Measurements from ENCODE around the gene IFFO2. TPM values are rescaled to one million over a fixed set of nuclear protein-coding genes. Genes with fewer than 3 reads are reported as not detected.

The IFFO2 gene
- total and polyA plus RNA-seq, 9 donors, result 4.2 to 7.6 (median 6.7) TPM

GRCh38 chr1:18928406-18928805 lies 28.1 kb downstream of the IFFO2 start:
- Histone ChIP-seq H3K27ac (ENCODE audit: low read length) (no peak overlapping the region), H3K27me3 (ENCODE audit: control insufficient read depth, insufficient read depth, low read length) (peaks cover 2% of the 10 kb centered on the region), H3K36me3 (ENCODE audit: control insufficient read depth, insufficient read depth, low read length) (no peaks in the 10 kb centered on the region), H3K4me3 (ENCODE audit: low read length) (no peak overlapping the region), H3K4me1 (ENCODE audit: control insufficient read depth, insufficient read depth, low read length) (peaks cover 51% of the 10 kb centered on the region), H3K9me3 (replicated peaks; ENCODE audit: control insufficient read depth, low read depth, low read length) (no peaks in the 10 kb centered on the region)
- no peak for DNase-seq
- WGBS (ENCODE audit: insufficient coverage), result 61% methylated on average over 6 of the region's 8 CpGs

DNA sequence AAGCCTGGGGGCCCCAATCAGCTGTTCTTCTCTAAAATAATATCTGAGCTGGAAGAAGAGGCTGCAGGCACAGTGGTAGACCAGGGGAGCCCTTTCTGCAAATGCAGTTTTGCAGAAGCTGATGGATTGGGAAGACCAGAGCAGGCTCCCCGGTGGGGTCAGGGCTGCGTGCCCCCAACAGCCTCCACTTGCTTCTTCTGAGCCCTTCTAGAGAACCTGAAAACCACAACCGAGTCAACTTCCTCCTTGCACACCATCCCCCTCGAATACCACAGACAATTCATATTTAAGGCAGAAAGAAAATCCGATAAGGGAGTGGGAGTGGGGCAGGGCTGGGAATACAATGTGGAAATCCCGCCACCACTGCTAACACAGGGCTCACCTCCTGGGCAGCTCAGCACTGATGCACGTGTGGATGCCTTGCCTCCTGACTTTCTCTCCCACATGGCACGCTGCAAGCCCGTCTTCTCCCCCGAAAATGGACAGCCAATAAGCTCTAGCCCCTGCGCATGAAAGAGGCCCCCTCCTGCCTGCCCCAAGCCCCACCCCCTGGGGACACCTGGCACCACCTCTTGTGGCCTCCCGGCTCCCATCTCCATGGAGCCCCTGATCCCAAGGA lies 28.7 kb downstream of the IFFO2 start:
- no peak for DNase-seq
- no peaks in the 10 kb centered on the region for H3K9me3 ChIP-seq (replicated peaks; ENCODE audit: control insufficient read depth, low read depth, low read length)
- peak overlapping the region; percentile 88 for H3K27ac ChIP-seq (ENCODE audit: low read length)
- H3K27me3 ChIP-seq (ENCODE audit: control insufficient read depth, insufficient read depth, low read length), result peaks cover 2% of the 10 kb centered on the region
- H3K36me3 ChIP-seq (ENCODE audit: control insufficient read depth, insufficient read depth, low read length), result no peaks in the 10 kb centered on the region
- no peak overlapping the region for H3K4me3 ChIP-seq (ENCODE audit: low read length)
- 30% methylated on average over 6 of the region's 12 CpGs for WGBS (ENCODE audit: insufficient coverage)
- peaks cover 57% of the 10 kb centered on the region for H3K4me1 ChIP-seq (ENCODE audit: control insufficient read depth, insufficient read depth, low read length)

DNA sequence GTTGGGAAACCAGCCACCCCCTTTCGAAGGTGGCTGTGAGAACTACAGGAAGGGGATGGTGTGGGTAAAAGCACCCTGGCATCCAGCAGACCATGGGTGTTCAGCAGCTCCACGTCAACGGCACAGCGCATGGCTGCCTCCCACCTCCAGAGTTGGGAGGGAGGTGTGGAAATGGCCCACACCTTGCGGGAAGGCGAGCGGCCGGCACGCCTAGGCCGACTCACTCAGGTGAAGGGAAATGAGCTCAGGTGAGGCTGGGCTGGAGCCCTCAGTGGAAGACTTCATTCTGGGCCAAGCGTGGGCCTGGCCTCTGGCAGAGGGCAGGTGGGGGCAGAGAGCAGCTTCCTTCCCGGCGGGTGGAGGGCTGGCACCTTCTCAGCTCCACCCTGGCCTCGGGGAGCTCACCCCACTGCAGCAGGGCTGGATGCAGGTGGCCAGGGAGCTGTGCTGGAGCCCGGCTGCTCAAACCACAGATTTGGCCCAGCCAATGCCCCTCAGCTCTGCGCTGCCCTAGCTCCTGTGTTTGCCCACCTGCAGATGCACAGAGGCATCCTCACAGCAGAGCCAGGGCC lies 29.3 kb downstream of the IFFO2 start:
- Histone ChIP-seq H3K27ac (ENCODE audit: low read length) (peak overlapping the region; percentile 88), H3K27me3 (ENCODE audit: control insufficient read depth, insufficient read depth, low read length) (peaks cover 4% of the 10 kb centered on the region), H3K9me3 (replicated peaks; ENCODE audit: control insufficient read depth, low read depth, low read length) (no peaks in the 10 kb centered on the region), H3K4me3 (ENCODE audit: low read length) (no peak overlapping the region), H3K36me3 (ENCODE audit: control insufficient read depth, insufficient read depth, low read length) (no peaks in the 10 kb centered on the region), H3K4me1 (ENCODE audit: control insufficient read depth, insufficient read depth, low read length) (peaks cover 63% of the 10 kb centered on the region)
- DNase-seq, result no peak
- WGBS (ENCODE audit: insufficient coverage), result 76% methylated on average over 16 of the region's 16 CpGs

DNA sequence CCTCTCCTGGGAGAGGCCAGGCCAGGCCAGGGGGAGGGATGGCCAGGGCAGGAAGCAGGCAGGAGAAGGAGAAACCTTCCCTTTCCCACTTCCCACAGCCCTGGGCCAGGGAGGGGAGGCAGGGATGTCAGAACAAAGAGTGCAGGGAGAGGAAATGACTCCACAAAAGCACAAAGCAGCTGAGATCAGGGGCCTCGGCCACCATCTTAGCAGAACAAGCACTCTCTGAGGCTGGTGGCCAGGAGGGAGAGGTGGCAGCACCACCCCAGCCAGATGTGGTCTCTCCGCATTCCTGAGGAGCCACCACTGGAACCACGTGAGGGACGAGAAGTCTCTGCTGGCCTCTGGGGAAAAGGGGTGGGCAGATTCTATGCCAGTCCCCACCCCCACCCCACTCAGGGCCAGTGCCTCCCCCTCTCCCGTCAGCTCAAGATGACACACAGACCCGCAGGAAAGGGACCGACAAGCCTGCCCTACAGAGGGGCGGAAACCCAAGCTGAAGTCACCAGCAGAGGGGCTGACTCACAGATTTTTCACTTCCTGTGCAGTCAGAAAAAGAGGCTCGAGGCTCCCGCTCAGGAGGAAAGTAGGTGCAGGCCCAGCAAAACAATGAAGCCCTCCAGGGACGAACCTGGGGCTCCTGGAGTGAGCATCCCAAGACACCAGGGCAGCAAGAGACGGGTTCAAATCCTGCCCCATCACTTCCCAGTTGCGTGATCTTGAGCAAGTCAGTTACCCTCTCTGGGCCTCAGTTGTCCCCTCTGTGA lies 30.0 kb downstream of the IFFO2 start:
- no peak overlapping the region for H3K4me3 ChIP-seq (ENCODE audit: low read length)
- H3K9me3 ChIP-seq (replicated peaks; ENCODE audit: control insufficient read depth, low read depth, low read length), result no peaks in the 10 kb centered on the region
- WGBS (ENCODE audit: insufficient coverage), result 45% methylated on average over 7 of the region's 13 CpGs
- DNase-seq, result peak; percentile 75
- peak overlapping the region; percentile 88 for H3K27ac ChIP-seq (ENCODE audit: low read length)
- H3K27me3 ChIP-seq (ENCODE audit: control insufficient read depth, insufficient read depth, low read length), result peaks cover 4% of the 10 kb centered on the region
- no peaks in the 10 kb centered on the region for H3K36me3 ChIP-seq (ENCODE audit: control insufficient read depth, insufficient read depth, low read length)
- peaks cover 70% of the 10 kb centered on the region for H3K4me1 ChIP-seq (ENCODE audit: control insufficient read depth, insufficient read depth, low read length)

- peaks cover 4% of the 10 kb centered on the region for H3K27me3 ChIP-seq (ENCODE audit: control insufficient read depth, insufficient read depth, low read length)
- DNase-seq, result no peak
- peaks cover 70% of the 10 kb centered on the region for H3K4me1 ChIP-seq (ENCODE audit: control insufficient read depth, insufficient read depth, low read length)
- no peak overlapping the region for H3K4me3 ChIP-seq (ENCODE audit: low read length)
- no peak overlapping the region for H3K27ac ChIP-seq (ENCODE audit: low read length)
- no peaks in the 10 kb centered on the region for H3K9me3 ChIP-seq (replicated peaks; ENCODE audit: control insufficient read depth, low read depth, low read length)
- no peaks in the 10 kb centered on the region for H3K36me3 ChIP-seq (ENCODE audit: control insufficient read depth, insufficient read depth, low read length)
- 93% methylated on average over 5 of the region's 9 CpGs for WGBS (ENCODE audit: insufficient coverage)
Observed at GRCh38 chr1:18925279-18925678, 31.2 kb downstream of the IFFO2 start.

DNA sequence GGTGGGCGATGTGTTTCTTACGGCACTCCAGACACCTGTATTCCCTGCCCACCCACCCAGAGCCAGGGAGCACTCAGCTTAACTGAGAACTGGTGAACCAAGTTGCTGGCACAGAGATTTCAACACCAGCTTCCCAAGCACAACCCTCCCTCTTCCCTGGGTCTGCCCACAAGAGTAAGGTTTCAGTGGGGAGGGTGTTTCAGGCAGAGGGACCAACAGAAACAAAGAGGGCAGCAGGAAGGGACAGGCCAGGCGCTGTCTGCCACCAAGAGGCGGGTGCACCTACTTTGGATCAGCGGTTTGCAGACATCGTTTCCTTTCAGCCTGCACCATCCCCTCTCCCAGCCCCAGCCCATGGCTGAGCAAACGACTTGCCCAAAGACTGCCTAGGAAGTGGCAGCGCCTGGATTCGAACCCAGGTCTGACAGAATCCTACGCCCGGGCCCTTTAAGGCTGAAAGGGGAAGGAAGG lies 32.2 kb downstream of the IFFO2 start:
- H3K27ac ChIP-seq (ENCODE audit: low read length), result peak overlapping the region; percentile 15
- peaks cover 65% of the 10 kb centered on the region for H3K4me1 ChIP-seq (ENCODE audit: control insufficient read depth, insufficient read depth, low read length)
- H3K36me3 ChIP-seq (ENCODE audit: control insufficient read depth, insufficient read depth, low read length), result peaks cover 5% of the 10 kb centered on the region
- DNase-seq, result peak; percentile 55
- H3K9me3 ChIP-seq (replicated peaks; ENCODE audit: control insufficient read depth, low read depth, low read length), result no peaks in the 10 kb centered on the region
- no peak overlapping the region for H3K4me3 ChIP-seq (ENCODE audit: low read length)
- WGBS (ENCODE audit: insufficient coverage), result 65% methylated on average over 4 of the region's 11 CpGs
- H3K27me3 ChIP-seq (ENCODE audit: control insufficient read depth, insufficient read depth, low read length), result peaks cover 4% of the 10 kb centered on the region

DNA sequence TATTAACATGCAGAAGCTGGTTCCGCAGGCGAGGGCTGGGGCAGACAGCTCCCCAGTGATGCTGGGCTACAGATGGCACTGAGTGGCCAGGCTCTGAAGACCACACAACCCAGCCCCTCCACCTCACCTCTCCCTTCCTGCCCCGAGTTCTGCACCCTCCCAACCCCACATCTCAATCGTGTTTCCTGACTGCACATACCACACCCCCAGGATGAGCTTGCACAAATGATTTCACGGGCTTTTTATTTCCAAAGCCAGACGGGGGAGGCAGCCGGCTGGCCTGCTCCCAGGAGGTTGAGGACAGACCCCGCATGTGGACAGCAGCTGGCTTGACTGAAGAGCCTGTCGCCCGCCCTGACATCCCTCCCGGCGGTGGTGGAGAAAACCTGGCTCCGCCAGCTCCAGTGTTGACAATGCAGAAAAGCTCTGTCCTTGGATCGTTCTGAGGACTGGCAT lies 32.7 kb downstream of the IFFO2 start:
- H3K4me1 ChIP-seq (ENCODE audit: control insufficient read depth, insufficient read depth, low read length), result peaks cover 65% of the 10 kb centered on the region
- H3K27ac ChIP-seq (ENCODE audit: low read length), result peak overlapping the region; percentile 15
- no peak overlapping the region for H3K4me3 ChIP-seq (ENCODE audit: low read length)
- H3K36me3 ChIP-seq (ENCODE audit: control insufficient read depth, insufficient read depth, low read length), result peaks cover 5% of the 10 kb centered on the region
- peak; percentile 80 for DNase-seq
- peaks cover 3% of the 10 kb centered on the region for H3K27me3 ChIP-seq (ENCODE audit: control insufficient read depth, insufficient read depth, low read length)
- no peaks in the 10 kb centered on the region for H3K9me3 ChIP-seq (replicated peaks; ENCODE audit: control insufficient read depth, low read depth, low read length)
- 18% methylated on average over 14 of the region's 14 CpGs for WGBS (ENCODE audit: insufficient coverage)

- peaks cover 5% of the 10 kb centered on the region for H3K36me3 ChIP-seq (ENCODE audit: control insufficient read depth, insufficient read depth, low read length)
- no peak overlapping the region for H3K4me3 ChIP-seq (ENCODE audit: low read length)
- no peak for DNase-seq
- H3K4me1 ChIP-seq (ENCODE audit: control insufficient read depth, insufficient read depth, low read length), result peaks cover 58% of the 10 kb centered on the region
- peaks cover 2% of the 10 kb centered on the region for H3K27me3 ChIP-seq (ENCODE audit: control insufficient read depth, insufficient read depth, low read length)
- H3K9me3 ChIP-seq (replicated peaks; ENCODE audit: control insufficient read depth, low read depth, low read length), result no peaks in the 10 kb centered on the region
- H3K27ac ChIP-seq (ENCODE audit: low read length), result peak overlapping the region; percentile 92
- WGBS (ENCODE audit: insufficient coverage), result 43% methylated on average over 12 of the region's 18 CpGs
Observed at GRCh38 chr1:18922848-18923755, 33.4 kb downstream of the IFFO2 start.

DNA sequence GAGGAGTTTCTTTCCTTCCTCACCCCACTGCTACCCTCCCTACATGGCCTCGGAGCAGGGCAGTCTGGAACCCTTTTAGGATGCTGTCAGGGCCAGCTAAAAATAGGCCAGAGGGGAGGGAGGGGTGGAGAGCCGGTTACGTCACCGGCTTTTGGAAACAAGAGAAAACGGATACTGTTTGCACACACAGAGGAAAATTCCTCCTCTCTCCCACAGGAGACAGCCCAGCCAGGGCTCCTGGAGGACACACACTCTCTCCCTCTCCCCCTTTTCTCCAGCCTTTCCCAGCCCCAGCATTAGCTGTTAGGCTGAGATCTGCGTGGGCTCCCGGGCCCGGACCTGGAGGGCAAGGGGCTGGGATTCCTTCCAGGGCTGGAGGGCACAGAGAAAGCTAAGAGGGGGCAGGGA lies 34.2 kb downstream of the IFFO2 start:
- no peak overlapping the region for H3K4me3 ChIP-seq (ENCODE audit: low read length)
- peaks cover 51% of the 10 kb centered on the region for H3K4me1 ChIP-seq (ENCODE audit: control insufficient read depth, insufficient read depth, low read length)

More for the DNA sequence above, 34.2 kb downstream of the IFFO2 start:
- Histone ChIP-seq H3K27ac (ENCODE audit: low read length) (peak overlapping the region; percentile 92), H3K9me3 (replicated peaks; ENCODE audit: control insufficient read depth, low read depth, low read length) (no peaks in the 10 kb centered on the region), H3K27me3 (ENCODE audit: control insufficient read depth, insufficient read depth, low read length) (peaks cover 2% of the 10 kb centered on the region), H3K36me3 (ENCODE audit: control insufficient read depth, insufficient read depth, low read length) (peaks cover 8% of the 10 kb centered on the region)
- WGBS (ENCODE audit: insufficient coverage), result no CpG with 5 or more reads among the region's 8 CpGs
- peak; percentile 99 for DNase-seq
